ENCODE data around the gene TNFRSF1A.

TNFRSF1A gene

GRCh38 chr12:6282453-6282840 is 59.4 kb downstream of the TNFRSF1A start:
- TF ChIP-seq TAF1 (IDR thresholded peaks at IDR 0.05; ENCODE audit: low read depth, low read length) (no peak), SPI1 (IDR thresholded peaks at IDR 0.05; ENCODE audit: low read depth, low read length) (no peak), POLR2A (IDR thresholded peaks at IDR 0.05; ENCODE audit: low read depth, low read length) (no peak), PAX5 (IDR thresholded peaks at IDR 0.05; ENCODE audit: insufficient read depth, low read length, severe bottlenecking) (no peak), POLR2AphosphoS5 (IDR thresholded peaks at IDR 0.05; ENCODE audit: low read depth, low read length) (no peak), POU2F2 (IDR thresholded peaks at IDR 0.05; ENCODE audit: low read depth, low read length) (no peak)
- FAIRE-seq (no peak), DNase-seq (ENCODE audit: insufficient read length, low spot score) (no peak)

DNA sequence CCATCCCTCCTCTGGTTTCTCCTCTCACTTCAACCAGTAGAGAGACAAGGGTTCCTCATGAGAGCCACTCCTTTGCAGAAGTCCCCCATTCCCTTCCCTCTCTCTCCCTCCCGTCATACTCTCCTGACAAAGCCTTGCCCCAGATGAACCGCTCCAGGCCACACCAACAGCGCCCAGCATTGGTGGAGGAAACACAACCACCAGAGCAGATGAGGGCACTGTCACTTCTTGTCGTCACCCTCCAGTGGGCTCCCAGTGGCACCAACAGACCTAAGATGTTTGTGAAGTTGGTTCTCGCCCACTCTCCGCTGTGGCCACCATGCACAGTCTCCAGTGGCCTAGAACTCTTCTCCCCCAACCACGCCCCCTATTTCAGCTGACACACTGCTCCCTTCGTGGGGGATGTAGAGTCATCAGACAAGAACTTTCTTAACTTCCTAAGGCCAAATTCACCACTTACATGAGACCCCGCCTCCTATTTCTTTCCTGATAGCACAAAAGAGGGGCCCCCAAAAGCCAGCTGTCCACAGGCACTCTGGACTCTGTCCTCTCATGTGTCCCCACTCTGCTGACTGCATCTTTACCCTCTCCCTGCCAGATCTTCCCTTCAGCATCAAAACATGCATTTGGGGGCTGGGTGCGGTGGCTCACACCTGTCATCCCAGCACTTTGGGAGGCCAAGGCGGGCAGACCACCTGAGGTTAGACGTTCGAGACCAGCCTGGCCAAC is 60.6 kb downstream of the TNFRSF1A start:
- DNase-seq (ENCODE audit: insufficient read length, low spot score) (no peak), FAIRE-seq (no peak)
- TF ChIP-seq PAX5 (IDR thresholded peaks at IDR 0.05; ENCODE audit: insufficient read depth, low read length, severe bottlenecking), result no peak
- no peak for TF ChIP-seq POU2F2 (IDR thresholded peaks at IDR 0.05; ENCODE audit: low read depth, low read length)
- no peak for TF ChIP-seq TAF1 (IDR thresholded peaks at IDR 0.05; ENCODE audit: low read depth, low read length)
- TF ChIP-seq POLR2A (IDR thresholded peaks at IDR 0.05; ENCODE audit: low read depth, low read length), result no peak
- TF ChIP-seq POLR2AphosphoS5 (IDR thresholded peaks at IDR 0.05; ENCODE audit: low read depth, low read length), result no peak
- TF ChIP-seq SPI1 (IDR thresholded peaks at IDR 0.05; ENCODE audit: low read depth, low read length), result no peak

DNA sequence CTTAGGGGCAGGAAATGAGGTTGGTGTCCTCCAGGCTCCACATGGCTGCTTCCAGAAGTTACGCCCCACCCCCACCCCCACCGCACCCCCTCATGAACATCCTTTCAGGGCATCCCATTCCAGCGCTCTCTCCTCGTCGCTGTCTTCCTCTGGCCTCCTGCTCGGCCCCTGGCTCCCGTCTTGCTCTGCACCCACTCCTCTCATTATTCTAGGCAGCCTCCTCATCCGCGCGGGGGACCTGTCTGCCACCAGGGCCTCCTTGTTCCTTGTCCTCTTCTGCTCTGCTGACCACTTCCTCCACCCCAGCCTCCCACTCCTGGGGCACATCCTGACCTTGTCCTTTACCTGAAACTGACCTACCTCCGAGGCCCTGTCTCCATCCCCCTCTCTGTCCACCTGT is 61.2 kb downstream of the TNFRSF1A start:
- TF ChIP-seq PAX5 (IDR thresholded peaks at IDR 0.05; ENCODE audit: insufficient read depth, low read length, severe bottlenecking), result no peak
- TF ChIP-seq POU2F2 (IDR thresholded peaks at IDR 0.05; ENCODE audit: low read depth, low read length), result no peak
- no peak for TF ChIP-seq SPI1 (IDR thresholded peaks at IDR 0.05; ENCODE audit: low read depth, low read length)
- no peak for TF ChIP-seq TAF1 (IDR thresholded peaks at IDR 0.05; ENCODE audit: low read depth, low read length)
- TF ChIP-seq POLR2AphosphoS5 (IDR thresholded peaks at IDR 0.05; ENCODE audit: low read depth, low read length), result no peak
- TF ChIP-seq POLR2A (IDR thresholded peaks at IDR 0.05; ENCODE audit: low read depth, low read length), result no peak
- FAIRE-seq (no peak), DNase-seq (ENCODE audit: insufficient read length, low spot score) (no peak)

- DNase-seq (ENCODE audit: insufficient read length, low spot score) (no peak), FAIRE-seq (no peak)
- TF ChIP-seq PAX5 (IDR thresholded peaks at IDR 0.05; ENCODE audit: insufficient read depth, low read length, severe bottlenecking) (no peak), POLR2A (IDR thresholded peaks at IDR 0.05; ENCODE audit: low read depth, low read length) (no peak), SPI1 (IDR thresholded peaks at IDR 0.05; ENCODE audit: low read depth, low read length) (no peak), TAF1 (IDR thresholded peaks at IDR 0.05; ENCODE audit: low read depth, low read length) (no peak), POLR2AphosphoS5 (IDR thresholded peaks at IDR 0.05; ENCODE audit: low read depth, low read length) (no peak), POU2F2 (IDR thresholded peaks at IDR 0.05; ENCODE audit: low read depth, low read length) (no peak)
Observed at GRCh38 chr12:6280053-6280469, 61.8 kb downstream of the TNFRSF1A start.

- FAIRE-seq, result no peak
- DNase-seq (ENCODE audit: insufficient read length, low spot score), result no peak
- TF ChIP-seq POLR2A (IDR thresholded peaks at IDR 0.05; ENCODE audit: low read depth, low read length) (no peak), POU2F2 (IDR thresholded peaks at IDR 0.05; ENCODE audit: low read depth, low read length) (no peak), TAF1 (IDR thresholded peaks at IDR 0.05; ENCODE audit: low read depth, low read length) (no peak), SPI1 (IDR thresholded peaks at IDR 0.05; ENCODE audit: low read depth, low read length) (no peak), PAX5 (IDR thresholded peaks at IDR 0.05; ENCODE audit: insufficient read depth, low read length, severe bottlenecking) (no peak), POLR2AphosphoS5 (IDR thresholded peaks at IDR 0.05; ENCODE audit: low read depth, low read length) (no peak)
Observed at GRCh38 chr12:6279631-6280030, 62.2 kb downstream of the TNFRSF1A start.

DNA sequence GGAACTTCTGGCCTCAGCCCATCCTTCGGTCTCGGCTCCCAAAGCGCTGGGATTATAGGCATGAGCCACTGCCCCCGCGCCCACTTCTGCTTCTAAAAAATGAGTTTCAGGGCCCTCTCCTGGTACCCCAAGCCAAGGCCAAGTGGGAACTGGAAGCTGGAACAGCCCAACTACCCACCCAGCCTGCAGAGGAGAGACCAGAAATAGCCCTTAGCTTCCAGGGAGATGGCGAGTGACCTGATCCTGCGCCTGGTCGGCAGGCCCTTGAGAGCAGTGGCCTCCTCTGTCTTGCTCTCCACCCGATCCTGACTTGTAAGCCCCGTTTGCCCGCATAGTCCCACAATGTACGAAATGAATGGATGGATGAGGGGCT is 62.6 kb downstream of the TNFRSF1A start:
- DNase-seq (ENCODE audit: insufficient read length, low spot score) (no peak), FAIRE-seq (no peak)
- TF ChIP-seq PAX5 (IDR thresholded peaks at IDR 0.05; ENCODE audit: insufficient read depth, low read length, severe bottlenecking) (no peak), TAF1 (IDR thresholded peaks at IDR 0.05; ENCODE audit: low read depth, low read length) (no peak), SPI1 (IDR thresholded peaks at IDR 0.05; ENCODE audit: low read depth, low read length) (no peak), POU2F2 (IDR thresholded peaks at IDR 0.05; ENCODE audit: low read depth, low read length) (no peak), POLR2AphosphoS5 (IDR thresholded peaks at IDR 0.05; ENCODE audit: low read depth, low read length) (no peak), POLR2A (IDR thresholded peaks at IDR 0.05; ENCODE audit: low read depth, low read length) (no peak)

Measured in GM12891 (cell line).